Islet precursor cell (in vitro differentiated cells): ENCODE results near the gene GRK3.
"Not testable (repeated sequence)": the region's sequence is repeated elsewhere in the genome, so short reads cannot be mapped to it uniquely, and the experiment has no call there.

Source experiments
- DNase-seq: peaks from one replicate; pipeline ENCODE4 v3.0.0-alpha.2; 2018

Gene GRK3

GRCh38 chr22:25552405-25552804 is 12.1 kb upstream of the GRK3 start:
- DNase-seq = not testable (repeated sequence)

GRCh38 chr22:25553131-25553530 is 11.3 kb upstream of the GRK3 start:
- DNase-seq = no peak

GRCh38 chr22:25554238-25554671 is 10.2 kb upstream of the GRK3 start:
- no peak for DNase-seq

GRCh38 chr22:25554689-25555088 is 9.8 kb upstream of the GRK3 start:
- DNase-seq = no peak

- DNase-seq = no peak
Measured at GRCh38 chr22:25555586-25555985, 8.9 kb upstream of the GRK3 start.

- DNase-seq = no peak
Measured at GRCh38 chr22:25557218-25557617, 7.3 kb upstream of the GRK3 start.

GRCh38 chr22:25558341-25558740 is 6.1 kb upstream of the GRK3 start:
- no peak for DNase-seq

GRCh38 chr22:25559910-25560309 is 4.6 kb upstream of the GRK3 start:
- DNase-seq = not testable (repeated sequence)

- DNase-seq = not testable (repeated sequence)
Measured at GRCh38 chr22:25561182-25561581, 3.3 kb upstream of the GRK3 start.

- not testable (repeated sequence) for DNase-seq
Measured at GRCh38 chr22:25561927-25562326, 2.5 kb upstream of the GRK3 start.

- not testable (repeated sequence) for DNase-seq
Measured at GRCh38 chr22:25562966-25563760, 1.3 kb upstream of the GRK3 start.

- peak; percentile 40 for DNase-seq
Measured at GRCh38 chr22:25563761-25564319, 635 bp upstream of the GRK3 start.

GRCh38 chr22:25564979-25565677 is 653 bp downstream of the GRK3 start:
- peak; percentile 73 for DNase-seq

GRCh38 chr22:25566186-25566897 is 1.9 kb downstream of the GRK3 start:
- DNase-seq = no peak

GRCh38 chr22:25566898-25567235 is 2.4 kb downstream of the GRK3 start:
- DNase-seq = no peak

GRCh38 chr22:25567251-25567675 is 2.8 kb downstream of the GRK3 start:
- no peak for DNase-seq

GRCh38 chr22:25568066-25568465 is 3.6 kb downstream of the GRK3 start:
- not testable (repeated sequence) for DNase-seq

- DNase-seq = no peak
Measured at GRCh38 chr22:25569361-25569760, 4.9 kb downstream of the GRK3 start.

- no peak for DNase-seq
Measured at GRCh38 chr22:25569983-25570382, 5.5 kb downstream of the GRK3 start.

GRCh38 chr22:25570486-25570885 is 6.0 kb downstream of the GRK3 start:
- DNase-seq = no peak

GRCh38 chr22:25571969-25572707 is 7.7 kb downstream of the GRK3 start:
- DNase-seq = not testable (repeated sequence)

- DNase-seq = no peak
Measured at GRCh38 chr22:25572708-25573171, 8.3 kb downstream of the GRK3 start.
